Glutamatergic neuron (in vitro differentiated cells): ENCODE measurements around the gene KIF3A. TPM values are rescaled to one million over a fixed set of nuclear protein-coding genes. Genes with fewer than 3 reads are reported as not detected.
A peak's percentile ranks its signal among the peaks of the same experiment; 100 is the strongest.

Experiments used
- DNase-seq: peaks from one replicate; pipeline ENCODE4 v3.0.0; 2022
- H3K27ac Mint-ChIP-seq: one replicate; pipeline ENCODE4 v1.8.0; 2020; ENCODE audit warnings: mild to moderate bottlenecking, mixed read lengths, inconsistent platforms; ENCODE audit not compliant: unreplicated experiment
- H3K27me3 Mint-ChIP-seq: one replicate; pipeline ENCODE4 v1.8.0; 2020; ENCODE audit warnings: mild to moderate bottlenecking, moderate library complexity, mixed read lengths, inconsistent platforms; ENCODE audit not compliant: unreplicated experiment
- H3K36me3 Mint-ChIP-seq: one replicate; pipeline ENCODE4 v1.8.0; 2020; ENCODE audit warnings: mild to moderate bottlenecking, mixed read lengths, inconsistent platforms; ENCODE audit not compliant: unreplicated experiment
- H3K4me1 Mint-ChIP-seq: one replicate; pipeline ENCODE4 v1.8.0; 2020; ENCODE audit warnings: mild to moderate bottlenecking, low read depth, mixed read lengths, inconsistent platforms; ENCODE audit not compliant: unreplicated experiment
- H3K4me3 Mint-ChIP-seq: one replicate; pipeline ENCODE4 v1.8.0; 2020; ENCODE audit warnings: mild to moderate bottlenecking, mixed read lengths, inconsistent platforms; ENCODE audit not compliant: unreplicated experiment
- H3K9me3 Mint-ChIP-seq: one replicate; pipeline ENCODE4 v1.8.0; 2020; ENCODE audit warnings: mild to moderate bottlenecking, moderate library complexity, mixed read lengths, inconsistent platforms; ENCODE audit not compliant: unreplicated experiment
- CTCF ChIP-seq: fragments of 200-600 bp; sonication (generic); IDR thresholded peaks from one replicate; pipeline ENCODE4 v1.5.0; 2021; ENCODE audit not compliant: partially characterized antibody, unreplicated experiment
- total RNA-seq: library from RNA; stranded (reverse); fragmentation: NEBNext Ultra II Directional; extraction: Animal tissue kit (Norgen Biotek cat#: 25700); gene quantifications from one replicate; pipeline ENCODE4 v1.2.1, GENCODE V29; 2021; ENCODE audit not compliant: unreplicated experiment

The KIF3A gene
- total RNA-seq, 1 donor from 2014 or later: 42.4 TPM

GRCh38 chr5:132659598-132660493, 77.5 kb downstream of the KIF3A start:
- Mint-ChIP-seq H3K4me3 (no peak overlapping the region), H3K27me3 (peaks cover 9% of the 10 kb centered on the region), H3K27ac (no peak overlapping the region), H3K4me1 (peaks cover 17% of the 10 kb centered on the region), H3K36me3 (no peaks in the 10 kb centered on the region), H3K9me3 (peaks cover 7% of the 10 kb centered on the region)
- no peak for DNase-seq
- no peak for TF ChIP-seq CTCF

- Mint-ChIP-seq H3K27ac (no peak overlapping the region), H3K9me3 (peaks cover 7% of the 10 kb centered on the region), H3K27me3 (peaks cover 10% of the 10 kb centered on the region), H3K4me1 (peaks cover 11% of the 10 kb centered on the region), H3K4me3 (no peak overlapping the region), H3K36me3 (no peaks in the 10 kb centered on the region)
- DNase-seq: no peak
- no peak for TF ChIP-seq CTCF
Observed at GRCh38 chr5:132658381-132659302, 78.7 kb downstream of the KIF3A start.

- Mint-ChIP-seq H3K27ac (no peak within 1 kb of the TSS), H3K4me3 (no peak within 1 kb of the TSS)
Observed at GRCh38 chr5:132657676-132658380, 79.5 kb downstream of the KIF3A start, which contains the start of gene IL13. Gene IL13 (plus strand): TSS chr5:132658173. CDS start chr5:132658187, 14 bp downstream.

GRCh38 chr5:132656774-132657355, 80.5 kb downstream of the KIF3A start:
- peaks cover 6% of the 10 kb centered on the region for H3K27me3 Mint-ChIP-seq
- DNase-seq: no peak
- peak overlapping the region; percentile 34 for H3K4me3 Mint-ChIP-seq
- H3K36me3 Mint-ChIP-seq: no peaks in the 10 kb centered on the region
- H3K9me3 Mint-ChIP-seq: peaks cover 7% of the 10 kb centered on the region
- no peak for TF ChIP-seq CTCF
- H3K4me1 Mint-ChIP-seq: peaks cover 11% of the 10 kb centered on the region
- H3K27ac Mint-ChIP-seq: no peak overlapping the region

More at GRCh38 chr5:132657676-132658380, 79.5 kb downstream of the KIF3A start, which contains the start of gene IL13:
- peaks cover 11% of the 10 kb centered on the region for H3K4me1 Mint-ChIP-seq
- peaks cover 7% of the 10 kb centered on the region for H3K9me3 Mint-ChIP-seq
- H3K27me3 Mint-ChIP-seq: peaks cover 10% of the 10 kb centered on the region
- DNase-seq: no peak
- no peak for TF ChIP-seq CTCF
- H3K36me3 Mint-ChIP-seq: no peaks in the 10 kb centered on the region
